HG03565 (cell line): ENCODE results near the gene R3HDM2.

Experiments
- ATAC-seq: cut with Tn5 transposase; IDR thresholded peaks from one replicate; pipeline ENCODE4 v1.9.1; 2021; ENCODE audit warnings: mild to moderate bottlenecking, moderate library complexity; ENCODE audit not compliant: unreplicated experiment

The R3HDM2 gene

DNA sequence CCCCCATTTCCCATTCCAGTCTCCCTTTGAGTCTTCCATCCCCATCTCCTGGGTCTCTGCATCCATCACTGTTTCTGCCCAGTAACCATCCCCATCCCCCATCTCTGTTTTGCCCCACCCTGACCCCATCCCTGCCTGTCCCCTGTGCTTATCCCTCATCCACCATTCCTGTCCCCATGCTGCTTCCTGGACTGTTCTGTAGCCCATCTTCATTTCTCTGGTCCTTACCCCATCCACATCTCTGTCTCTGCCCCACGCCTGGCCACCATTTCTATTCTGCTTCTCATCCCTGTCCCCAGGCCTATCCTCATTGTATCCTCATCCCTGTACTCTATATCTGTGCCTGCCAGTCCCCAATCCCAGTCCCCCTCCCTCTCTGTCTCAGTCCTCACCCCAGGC, 210.1 kb downstream of the R3HDM2 start:
- ATAC-seq, result no peak

DNA sequence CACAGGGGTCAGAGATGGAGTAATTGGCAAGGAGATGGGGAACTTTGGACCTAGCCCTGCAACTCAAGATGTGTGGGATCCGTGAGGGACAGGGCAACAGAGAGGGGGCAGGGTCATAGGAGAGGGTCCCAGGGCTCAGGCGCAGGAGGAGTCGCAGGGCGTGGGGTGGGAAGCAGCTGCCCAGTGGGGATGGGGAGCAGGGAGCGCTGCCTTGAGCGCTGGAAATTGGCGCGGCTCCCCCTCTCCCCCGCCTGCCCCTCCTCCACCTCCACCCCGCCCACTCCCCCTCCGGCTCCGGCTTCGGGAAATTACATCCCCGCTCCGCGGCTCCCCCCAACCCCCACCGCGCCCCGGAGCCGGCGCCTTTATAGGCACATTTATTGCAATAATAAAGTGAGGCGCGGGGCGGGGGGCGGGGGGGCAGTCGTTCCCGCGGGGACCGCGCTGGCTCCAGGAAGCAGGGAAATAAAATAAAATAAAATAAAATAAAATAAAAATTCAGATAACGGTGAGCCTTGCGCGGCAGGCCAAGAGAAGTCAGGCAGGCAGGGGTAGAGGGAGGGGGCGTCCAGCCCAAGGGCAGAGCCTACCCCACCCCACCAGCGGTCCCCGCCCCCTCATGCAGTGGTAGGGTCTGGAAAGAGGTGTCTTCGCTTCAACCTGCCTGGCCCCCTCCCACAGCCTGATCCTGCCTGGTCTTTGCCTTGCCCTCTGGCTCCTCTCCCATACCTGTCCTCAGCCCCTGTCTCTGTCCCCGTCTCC, 210.7 kb downstream of the R3HDM2 start:
- no peak for ATAC-seq

- no peak for ATAC-seq
Measured at GRCh38 chr12:57219205-57219992, 211.4 kb downstream of the R3HDM2 start.

DNA sequence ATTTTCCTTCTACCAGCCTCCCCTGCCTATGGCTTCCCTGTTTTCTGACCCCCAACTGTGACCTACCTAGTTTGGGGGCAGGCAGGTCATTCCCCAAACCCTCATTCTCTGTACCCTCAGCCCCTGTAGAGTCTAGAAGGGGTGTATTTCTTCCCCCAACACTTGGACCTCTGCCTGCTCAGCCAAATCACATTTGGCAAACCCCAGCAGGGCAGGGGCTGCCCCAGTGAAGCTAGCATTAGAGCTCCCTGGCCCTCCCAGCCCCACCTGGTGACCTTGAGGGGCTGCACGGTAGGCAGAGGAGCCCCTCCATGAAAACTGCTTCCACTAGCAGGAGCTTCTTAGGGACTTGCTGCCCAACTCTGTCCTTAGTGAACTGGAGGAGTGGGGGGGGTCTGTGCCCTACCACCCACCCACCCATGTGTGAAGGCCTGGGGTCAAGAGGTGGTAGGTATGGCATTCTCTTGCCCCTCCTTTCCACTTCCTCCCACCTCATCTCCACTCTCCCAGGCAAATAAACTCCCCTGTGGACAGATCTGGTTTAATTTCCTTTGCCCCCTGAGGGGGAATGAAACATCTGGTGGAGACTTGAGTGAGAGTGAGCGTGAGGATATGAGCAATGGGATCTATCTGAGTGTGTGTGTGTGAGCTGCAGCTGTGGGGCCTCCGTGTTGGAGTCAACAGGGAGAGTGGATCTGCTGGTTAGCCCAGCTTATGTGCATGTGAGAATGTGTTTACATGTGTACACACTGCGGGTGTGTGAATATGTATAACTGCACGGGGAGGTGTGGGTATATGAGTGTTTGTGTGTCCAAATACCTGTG, 212.6 kb downstream of the R3HDM2 start:
- no peak for ATAC-seq

DNA sequence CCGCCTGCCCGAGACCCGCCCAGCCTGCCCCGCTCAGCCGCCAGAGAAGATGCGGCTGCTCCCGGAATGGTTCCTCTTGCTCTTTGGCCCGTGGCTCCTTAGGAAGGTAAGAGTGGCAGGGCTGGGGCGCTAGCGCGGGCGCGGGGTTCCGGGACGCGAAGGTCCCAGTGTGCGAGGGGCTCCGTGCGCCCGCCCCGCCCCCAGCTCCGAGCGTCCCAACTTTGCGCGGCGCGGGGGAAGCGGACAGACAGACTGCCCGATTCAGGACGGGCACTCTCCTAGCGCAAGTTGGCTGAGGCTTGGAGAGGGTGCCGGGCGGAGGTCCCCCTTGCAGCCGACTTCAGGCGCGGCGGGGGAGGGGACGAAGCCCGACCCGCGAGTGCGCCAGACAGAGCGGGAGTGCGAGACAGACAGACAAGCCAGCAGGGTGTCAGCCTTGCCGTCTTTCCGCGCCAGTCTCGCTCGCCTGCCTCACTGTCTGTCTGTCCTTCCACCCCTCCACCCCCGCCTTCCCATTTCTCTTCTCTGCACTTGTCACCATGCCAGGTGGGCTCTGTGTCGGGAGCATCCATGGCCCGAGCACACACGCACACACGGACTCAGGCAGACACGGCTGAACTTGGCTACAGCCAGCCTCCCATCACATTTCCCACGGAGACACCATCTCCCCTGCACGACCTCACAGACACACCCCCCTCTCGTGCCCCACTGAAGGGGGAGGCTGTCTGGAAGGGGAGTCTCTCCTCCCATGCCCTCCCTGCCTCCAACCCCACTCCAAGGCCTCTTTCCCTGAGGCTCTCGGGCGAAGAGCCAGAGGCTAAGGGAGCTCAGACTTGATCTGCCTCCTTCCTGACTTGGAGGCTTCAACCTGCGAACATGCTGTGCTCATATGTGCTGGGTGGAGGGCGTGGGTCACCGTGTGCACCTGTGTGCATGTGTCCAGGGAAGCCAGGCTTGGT, 213.6 kb downstream of the R3HDM2 start:
- no peak for ATAC-seq

DNA sequence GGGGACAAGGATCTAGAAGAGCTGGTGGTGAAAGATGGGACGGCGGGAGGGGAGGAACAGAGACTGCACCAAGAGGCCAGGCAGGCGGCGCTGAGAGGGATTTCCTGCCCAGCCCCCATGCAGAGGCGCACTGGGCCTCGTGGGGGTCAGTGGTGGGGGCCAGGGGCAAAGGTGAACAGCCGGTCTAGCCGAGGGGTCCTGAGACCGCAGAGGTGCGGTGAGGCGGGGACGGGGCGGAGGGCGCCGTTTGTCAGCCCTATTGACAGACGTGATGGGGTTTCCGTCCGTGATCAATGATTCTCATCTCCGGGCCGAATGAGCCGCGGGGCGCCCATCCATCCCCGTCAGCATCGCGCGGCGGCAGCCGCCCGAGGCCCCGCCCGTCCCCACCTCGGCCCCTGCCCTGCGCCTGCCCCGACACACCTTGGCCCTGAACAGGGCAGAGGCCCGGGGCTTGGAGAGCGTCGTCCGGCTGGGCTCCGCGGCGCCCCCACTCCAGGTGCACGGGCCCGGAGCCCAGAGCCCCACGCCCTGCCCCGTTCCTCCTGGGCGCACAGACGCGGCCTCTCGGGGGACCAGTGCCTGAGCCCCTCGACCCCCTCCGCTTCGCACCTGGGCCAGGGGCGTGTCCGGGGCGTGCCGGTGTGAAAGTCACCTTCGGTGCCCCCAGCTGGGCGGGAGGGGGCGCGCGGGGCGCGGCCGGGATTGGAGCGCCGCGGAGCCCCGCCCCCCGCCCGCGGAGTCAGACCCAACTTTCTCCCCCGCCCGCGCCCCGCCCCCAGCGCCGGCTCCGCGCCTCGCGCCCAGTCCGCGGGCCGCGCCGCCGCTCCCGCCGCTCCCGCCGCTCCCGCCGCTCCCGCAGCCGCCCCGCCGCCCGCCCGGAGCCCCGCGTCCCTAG, 214.6 kb downstream of the R3HDM2 start, which contains the start of gene NXPH4:
TSS of gene NXPH4 (plus strand) at position 781 of the 898 bp plus-strand sequence. CDS start 176 bp downstream, outside the sequence.
- ATAC-seq, result no peak

GRCh38 chr12:57215668-57216013, 215.2 kb downstream of the R3HDM2 start:
- no peak for ATAC-seq

DNA sequence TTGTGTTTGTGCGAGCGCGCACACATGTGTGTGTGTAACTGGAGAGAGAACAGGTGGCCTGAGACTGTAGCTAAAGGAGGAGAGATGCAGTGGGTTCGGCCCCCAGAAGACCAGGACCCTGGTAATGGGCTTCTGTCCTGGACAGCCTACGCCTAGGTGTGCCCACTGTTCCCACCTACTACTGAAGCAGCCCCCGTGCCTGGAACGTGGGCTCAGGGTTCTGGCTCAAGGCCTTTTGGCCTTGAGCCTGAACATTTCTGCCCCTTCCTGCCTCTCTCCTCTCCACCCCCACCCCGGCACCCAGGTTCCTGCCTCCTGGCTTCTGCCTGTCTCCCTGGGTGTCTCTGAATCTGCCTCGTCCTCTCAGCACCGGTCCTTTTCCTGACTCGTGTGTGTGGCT, 215.8 kb downstream of the R3HDM2 start:
- ATAC-seq, result no peak

DNA sequence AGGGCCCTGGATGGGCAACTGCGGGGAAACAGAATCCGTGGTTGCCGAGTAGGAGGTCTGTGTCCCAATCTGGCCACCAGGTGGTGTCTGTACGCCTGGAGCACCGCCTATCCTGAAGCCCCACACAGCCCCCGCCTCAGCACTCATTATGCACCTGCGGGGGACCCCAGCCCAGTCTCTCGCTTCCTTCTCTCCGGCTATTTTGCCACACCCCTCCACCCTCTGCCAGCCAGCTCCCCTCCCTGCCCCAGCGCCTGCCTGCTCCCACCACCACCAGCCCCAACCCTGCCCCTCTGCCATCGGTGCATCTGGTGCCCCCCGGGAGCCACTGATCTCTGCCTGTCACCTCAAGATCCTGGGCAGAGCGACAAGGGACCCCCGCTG, 216.5 kb downstream of the R3HDM2 start:
- no peak for ATAC-seq

DNA sequence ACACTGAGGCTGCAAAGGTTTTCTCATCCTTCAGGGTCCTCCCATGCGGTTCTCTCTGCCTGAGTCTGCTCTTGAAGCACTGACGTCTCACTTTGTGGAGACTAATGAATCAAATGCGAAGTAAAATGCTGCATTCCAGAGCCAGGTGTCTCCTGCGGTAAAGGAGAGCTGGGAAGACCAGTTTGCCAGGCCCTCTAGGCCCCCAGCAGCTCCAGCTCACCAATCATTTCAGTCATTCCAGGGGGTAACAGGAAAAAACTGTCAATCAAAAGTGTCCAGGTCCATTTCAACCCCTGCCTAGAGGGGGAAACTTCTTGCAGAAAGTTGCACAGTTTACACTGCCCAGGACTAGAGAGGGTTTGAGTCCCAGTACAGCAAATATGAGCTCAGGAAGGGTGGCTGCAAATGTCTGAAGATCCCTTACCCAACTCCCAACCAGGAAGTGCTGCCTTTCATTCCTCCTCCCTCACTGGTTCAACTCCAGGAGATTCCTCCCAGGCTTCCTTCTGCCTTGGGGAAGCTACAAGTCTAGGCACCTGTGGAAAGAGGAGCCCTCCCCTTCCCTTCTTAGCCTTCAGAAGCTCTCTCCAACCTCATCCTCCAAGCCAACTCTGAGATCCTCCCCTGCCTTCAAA, 217.0 kb downstream of the R3HDM2 start:
- no peak for ATAC-seq

DNA sequence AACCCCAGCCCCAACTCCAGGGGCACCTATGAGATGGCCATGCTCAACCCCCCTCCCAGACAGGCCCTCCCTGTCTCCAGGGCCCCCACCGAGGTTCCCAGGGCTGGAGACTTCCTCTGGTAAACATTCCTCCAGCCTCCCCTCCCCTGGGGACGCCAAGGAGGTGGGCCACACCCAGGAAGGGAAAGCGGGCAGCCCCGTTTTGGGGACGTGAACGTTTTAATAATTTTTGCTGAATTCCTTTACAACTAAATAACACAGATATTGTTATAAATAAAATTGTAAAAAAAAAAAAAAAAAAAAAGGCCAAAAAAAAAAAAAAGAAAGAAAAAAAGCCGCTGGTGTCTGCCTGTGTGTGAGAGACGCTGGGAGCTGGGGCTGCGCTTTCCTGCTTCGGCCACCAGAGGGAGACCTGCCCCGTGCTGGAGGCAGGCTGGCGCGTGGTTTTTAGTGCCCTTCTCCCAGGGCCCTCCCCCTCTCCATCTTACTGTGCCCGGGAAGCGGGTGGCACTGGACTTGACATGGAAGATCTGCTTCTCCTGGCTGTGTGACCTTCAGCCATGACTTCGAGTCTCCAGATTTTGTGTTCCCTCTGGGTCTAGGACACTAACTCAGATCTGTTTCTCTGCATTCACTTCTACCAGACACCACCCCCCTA, 217.7 kb downstream of the R3HDM2 start:
- peak; percentile 41 for ATAC-seq

- no peak for ATAC-seq
Measured at GRCh38 chr12:57212701-57213057, 218.2 kb downstream of the R3HDM2 start.

DNA sequence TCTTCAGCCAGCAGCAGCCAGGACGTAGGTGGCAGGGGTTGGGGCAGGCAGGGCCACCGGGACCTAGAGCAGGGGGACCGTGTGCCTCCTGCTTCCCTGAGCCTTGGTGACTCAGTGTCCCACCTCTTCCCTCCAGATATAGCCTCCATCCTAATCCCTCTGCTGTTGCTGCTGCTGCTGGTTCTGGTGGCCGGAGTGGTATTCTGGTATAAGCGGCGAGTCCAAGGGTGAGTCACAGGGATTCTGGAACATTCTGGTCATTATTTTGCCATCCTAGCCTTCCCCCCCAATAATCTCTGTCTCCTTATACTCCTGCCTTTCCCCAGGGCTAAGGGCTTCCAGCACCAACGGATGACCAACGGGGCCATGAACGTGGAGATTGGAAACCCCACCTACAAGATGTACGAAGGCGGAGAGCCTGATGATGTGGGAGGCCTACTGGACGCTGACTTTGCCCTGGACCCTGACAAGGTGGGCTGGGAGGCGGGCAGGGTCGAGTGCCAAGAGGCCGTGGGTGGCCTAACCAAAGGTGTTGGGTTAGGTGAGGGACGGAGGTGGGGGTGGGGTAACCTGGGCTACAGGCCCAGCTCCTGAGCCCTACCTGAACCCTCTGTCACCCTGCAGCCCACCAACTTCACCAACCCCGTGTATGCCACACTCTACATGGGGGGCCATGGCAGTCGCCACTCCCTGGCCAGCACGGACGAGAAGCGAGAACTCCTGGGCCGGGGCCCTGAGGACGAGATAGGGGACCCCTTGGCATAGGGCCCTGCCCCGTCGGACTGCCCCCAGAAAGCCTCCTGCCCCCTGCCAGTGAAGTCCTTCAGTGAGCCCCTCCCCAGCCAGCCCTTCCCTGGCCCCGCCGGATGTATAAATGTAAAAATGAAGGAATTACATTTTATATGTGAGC, 218.8 kb downstream of the R3HDM2 start:
- ATAC-seq, result no peak

DNA sequence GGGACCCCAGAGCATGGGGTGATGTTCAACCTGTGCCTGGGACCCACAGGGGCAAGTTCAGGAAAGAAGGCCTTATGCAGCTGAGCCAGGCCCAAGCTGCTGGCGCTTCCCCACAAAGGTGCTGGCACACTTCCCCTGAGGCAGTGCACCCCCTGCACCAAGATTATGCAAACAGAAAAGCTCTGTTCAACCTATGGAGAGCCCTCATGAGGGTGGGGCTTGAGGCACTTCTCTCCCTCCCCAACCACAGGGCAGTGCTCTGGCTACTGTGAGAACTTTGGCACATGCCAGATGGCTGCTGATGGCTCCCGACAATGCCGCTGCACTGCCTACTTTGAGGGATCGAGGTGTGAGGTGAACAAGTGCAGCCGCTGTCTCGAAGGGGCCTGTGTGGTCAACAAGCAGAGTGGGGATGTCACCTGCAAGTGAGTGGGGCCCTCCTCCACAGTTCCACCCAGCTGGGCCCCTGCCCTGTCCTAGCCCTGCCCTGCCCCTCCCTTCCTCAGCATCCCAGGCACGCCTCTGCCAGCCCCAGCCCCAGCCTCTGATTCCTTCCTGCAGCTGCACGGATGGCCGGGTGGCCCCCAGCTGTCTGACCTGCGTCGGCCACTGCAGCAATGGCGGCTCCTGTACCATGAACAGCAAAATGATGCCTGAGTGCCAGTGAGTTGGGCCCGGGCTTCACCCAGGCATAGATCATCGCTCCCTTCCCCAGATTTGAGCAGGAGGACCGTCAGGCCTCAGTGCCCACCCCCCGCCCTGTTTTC, 219.7 kb downstream of the R3HDM2 start:
- no peak for ATAC-seq

- no peak for ATAC-seq
Measured at GRCh38 chr12:57210461-57210860, 220.4 kb downstream of the R3HDM2 start.

DNA sequence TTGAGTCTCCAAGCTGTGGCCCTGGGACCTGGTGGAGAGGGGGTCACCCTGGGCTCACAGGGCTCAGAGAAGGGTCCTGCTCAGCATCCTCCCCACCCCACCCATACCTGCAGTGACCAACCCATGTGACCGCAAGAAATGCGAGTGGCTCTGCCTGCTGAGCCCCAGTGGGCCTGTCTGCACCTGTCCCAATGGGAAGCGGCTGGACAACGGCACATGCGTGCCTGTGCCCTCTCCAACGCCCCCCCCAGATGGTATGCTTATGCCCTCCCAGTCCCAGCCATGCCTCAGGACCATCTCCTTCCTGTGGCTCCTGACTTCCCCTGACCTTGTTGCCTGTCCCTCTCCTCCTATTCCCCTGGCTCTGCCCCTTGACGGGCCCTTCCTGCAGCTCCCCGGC, 220.9 kb downstream of the R3HDM2 start:
- ATAC-seq, result no peak
